Fibroblast of lung (primary cell): ENCODE results near the gene APBB1. TPM values are rescaled to one million over a fixed set of nuclear protein-coding genes. Genes with fewer than 3 reads are reported as not detected.

Experiments
- DNase-seq, 2 donors: peaks; one replicate each; pipeline versions ENCODE4 v3.0.0 to v3.0.0-alpha.2; 2010; ENCODE audit warnings: low read depth in 2 of 2
- H2AFZ ChIP-seq: 2 replicates; pipeline ENCODE4 v1.5.1; 2012; ENCODE audit warnings: low read length, control low read depth, inconsistent platforms
- H3K27ac ChIP-seq: 2 replicates; pipeline ENCODE4 v1.5.1; 2011; ENCODE audit warnings: low read length, control low read depth; ENCODE audit not compliant: insufficient read depth
- H3K27me3 ChIP-seq: 2 replicates; pipeline ENCODE4 v1.5.1; 2011; ENCODE audit warnings: mild to moderate bottlenecking, low read length; ENCODE audit not compliant: control insufficient read depth, insufficient read depth
- H3K36me3 ChIP-seq: 2 replicates; pipeline ENCODE4 v1.5.1; 2011; ENCODE audit warnings: low read length; ENCODE audit not compliant: control insufficient read depth, insufficient read depth
- H3K4me1 ChIP-seq: 2 replicates; pipeline ENCODE4 v1.5.1; 2011; ENCODE audit warnings: low read length; ENCODE audit not compliant: control insufficient read depth, insufficient read depth; ENCODE audit errors: extremely low read depth
- H3K4me2 ChIP-seq: 2 replicates; pipeline ENCODE4 v1.5.1; 2011; ENCODE audit warnings: low read length, control low read depth; ENCODE audit not compliant: insufficient read depth; ENCODE audit errors: extremely low read depth
- H3K4me3 ChIP-seq, 4 experiments: fragments of 200-600 bp in 1 of 4; sonication (generic) in 1 of 4; replicated peaks in 1 of 4; 2 replicates each; pipeline ENCODE4 v1.5.1; 2011 to 2016; ENCODE audit warnings: low read length in 4 of 4, low read depth in 3 of 4, mild to moderate bottlenecking in 3 of 4, control low read depth in 2 of 4, inconsistent platforms in 1 of 4, mixed read lengths in 1 of 4; ENCODE audit not compliant: insufficient read depth in 1 of 4; ENCODE audit errors: control extremely low read depth in 1 of 4
- H3K79me2 ChIP-seq: 2 replicates; pipeline ENCODE4 v1.5.1; 2012; ENCODE audit warnings: mild to moderate bottlenecking, low read length, inconsistent platforms; ENCODE audit not compliant: control insufficient read depth, insufficient read depth
- H3K9ac ChIP-seq: 2 replicates; pipeline ENCODE4 v1.5.1; 2011; ENCODE audit warnings: mild to moderate bottlenecking, low read length, control low read depth; ENCODE audit not compliant: insufficient read depth
- H3K9me3 ChIP-seq: 2 replicates; pipeline ENCODE4 v1.5.1; 2012; ENCODE audit warnings: low read depth, low read length; ENCODE audit not compliant: control insufficient read depth, insufficient read depth
- H4K20me1 ChIP-seq: 2 replicates; pipeline ENCODE4 v1.5.1; 2011; ENCODE audit warnings: low read length; ENCODE audit not compliant: control insufficient read depth, insufficient read depth; ENCODE audit errors: extremely low read depth
- EZH2 ChIP-seq: IDR thresholded peaks from 2 replicates; pipeline ENCODE4 v1.5.1; 2012; ENCODE audit warnings: low read length, control low read depth, mild to moderate bottlenecking; ENCODE audit errors: missing control alignments
- polyA plus RNA-seq, 2 donors: library from polyadenylated mRNA; depleted of rRNA in 1 of 2; stranded (reverse) in 1 of 2; unstranded in 1 of 2; fragments of >200 nt; gene quantifications; 2 replicates each; pipeline ENCODE4 v1.2.1, GENCODE V29; 2011 to 2012; ENCODE audit warnings: missing spikeins in 1 of 2
- total RNA-seq: library from RNA; depleted of rRNA; stranded (reverse); fragments of >200 nt; gene quantifications from 2 replicates; pipeline ENCODE4 v1.2.1, GENCODE V29; 2014
- TF ChIP-seq, protein P1 (sequence below), 2 donors: IDR thresholded peaks in 1 of 2; conservative IDR thresholded peaks in 1 of 2; 1 replicate in 1 of 2; 2 replicates in 1 of 2; pipeline ENCODE4 v1.5.1; 2011 to 2012; ENCODE audit warnings: low read length in 2 of 2, control low read depth in 1 of 2, inconsistent platforms in 1 of 2, low read depth in 1 of 2, mild to moderate bottlenecking in 1 of 2

The APBB1 gene
- total and polyA plus RNA-seq, 2 donors (not counting 1 experiment from before 2014, with no cell fraction given), result 33.5 to 73.7 TPM

DNA sequence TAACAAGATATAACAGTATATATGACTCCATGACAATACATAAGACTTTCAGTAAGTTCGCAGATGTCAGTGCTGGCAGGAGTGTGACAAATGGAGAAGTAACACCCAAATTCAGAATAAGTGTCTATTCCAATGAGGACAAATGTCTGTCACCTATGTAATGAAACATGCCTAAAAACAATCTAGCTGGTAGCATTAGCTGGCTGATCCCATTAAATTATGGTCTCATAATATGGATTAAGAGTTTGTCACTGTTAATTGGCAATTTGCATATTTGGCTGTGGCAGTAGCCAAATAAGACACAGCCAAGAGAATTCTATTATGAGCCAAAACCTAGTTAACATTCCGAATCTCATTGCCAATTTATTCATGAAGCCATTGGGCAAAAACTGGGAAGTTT is 68.4 kb downstream of the APBB1 start:
- no peak for DNase-seq
- H3K79me2 ChIP-seq, result no peaks in the 10 kb centered on the region

DNA sequence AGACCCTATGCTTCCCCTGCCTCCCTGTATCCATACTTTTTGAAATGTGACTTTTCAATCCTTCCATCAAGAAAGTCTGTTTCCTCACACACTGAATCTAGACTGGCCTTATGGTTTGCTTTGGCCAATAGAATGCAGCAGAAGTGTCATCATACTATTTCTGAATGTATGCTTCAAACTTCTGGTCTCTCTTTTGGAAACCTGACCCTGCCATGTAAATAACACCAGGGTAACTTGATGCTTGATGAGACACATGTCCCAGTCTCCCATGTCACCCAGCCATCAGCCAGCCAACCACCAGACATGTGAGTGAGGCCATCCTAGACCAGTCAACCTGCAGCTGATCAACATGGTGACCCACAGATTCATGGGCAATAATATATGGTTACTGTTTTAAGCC is 68.9 kb downstream of the APBB1 start:
- TF ChIP-seq, protein P1, sequence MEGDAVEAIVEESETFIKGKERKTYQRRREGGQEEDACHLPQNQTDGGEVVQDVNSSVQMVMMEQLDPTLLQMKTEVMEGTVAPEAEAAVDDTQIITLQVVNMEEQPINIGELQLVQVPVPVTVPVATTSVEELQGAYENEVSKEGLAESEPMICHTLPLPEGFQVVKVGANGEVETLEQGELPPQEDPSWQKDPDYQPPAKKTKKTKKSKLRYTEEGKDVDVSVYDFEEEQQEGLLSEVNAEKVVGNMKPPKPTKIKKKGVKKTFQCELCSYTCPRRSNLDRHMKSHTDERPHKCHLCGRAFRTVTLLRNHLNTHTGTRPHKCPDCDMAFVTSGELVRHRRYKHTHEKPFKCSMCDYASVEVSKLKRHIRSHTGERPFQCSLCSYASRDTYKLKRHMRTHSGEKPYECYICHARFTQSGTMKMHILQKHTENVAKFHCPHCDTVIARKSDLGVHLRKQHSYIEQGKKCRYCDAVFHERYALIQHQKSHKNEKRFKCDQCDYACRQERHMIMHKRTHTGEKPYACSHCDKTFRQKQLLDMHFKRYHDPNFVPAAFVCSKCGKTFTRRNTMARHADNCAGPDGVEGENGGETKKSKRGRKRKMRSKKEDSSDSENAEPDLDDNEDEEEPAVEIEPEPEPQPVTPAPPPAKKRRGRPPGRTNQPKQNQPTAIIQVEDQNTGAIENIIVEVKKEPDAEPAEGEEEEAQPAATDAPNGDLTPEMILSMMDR (conservative IDR thresholded peaks at IDR 0.05 in 1 of 2, IDR thresholded peaks at IDR 0.05 in 1 of 2; ENCODE audit: low read depth in 1 of 2, low read length in 2 of 2), result no peak
- TF ChIP-seq EZH2, result no peak
- Histone ChIP-seq H2AFZ (no peak overlapping the region), H3K36me3 (no peaks in the 10 kb centered on the region), H3K27ac (no peak overlapping the region), H3K4me3 (no peak overlapping the region), H3K4me2 (no peak overlapping the region), H3K79me2 (no peaks in the 10 kb centered on the region), H3K27me3 (no peaks in the 10 kb centered on the region), H3K9me3 (no peaks in the 10 kb centered on the region), H3K4me1 (peaks cover 2% of the 10 kb centered on the region), H4K20me1 (no peaks in the 10 kb centered on the region), H3K9ac (no peak overlapping the region)
- no peak for DNase-seq

More for the DNA sequence above, 68.4 kb downstream of the APBB1 start:
- Histone ChIP-seq H3K4me2 (no peak overlapping the region), H3K27ac (no peak overlapping the region), H3K4me1 (peaks cover 2% of the 10 kb centered on the region), H3K36me3 (no peaks in the 10 kb centered on the region), H3K9me3 (no peaks in the 10 kb centered on the region), H3K4me3 (no peak overlapping the region), H3K27me3 (no peaks in the 10 kb centered on the region), H2AFZ (no peak overlapping the region), H3K9ac (no peak overlapping the region), H4K20me1 (no peaks in the 10 kb centered on the region)
- TF ChIP-seq, protein P1 (conservative IDR thresholded peaks at IDR 0.05 in 1 of 2, IDR thresholded peaks at IDR 0.05 in 1 of 2; ENCODE audit: low read depth in 1 of 2, low read length in 2 of 2), result no peak
- no peak for TF ChIP-seq EZH2

DNA sequence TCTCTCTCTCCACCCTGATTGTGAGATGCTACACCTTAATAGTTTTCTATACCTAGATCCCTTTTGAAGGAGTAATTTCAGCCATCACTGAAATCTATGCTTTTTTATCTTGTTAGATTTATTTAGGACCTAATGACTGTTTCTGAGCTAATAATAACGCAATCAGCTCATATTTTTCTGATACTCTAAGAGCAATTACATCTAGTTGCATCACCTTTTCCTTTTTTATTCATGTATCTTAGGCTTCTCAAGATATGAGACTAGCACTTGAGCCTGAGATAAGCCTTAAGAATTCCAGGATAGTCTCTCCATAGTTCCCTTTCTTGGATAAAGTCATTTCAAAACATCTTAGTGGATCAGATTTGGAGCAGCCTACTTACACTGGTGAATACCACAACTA is 73.5 kb downstream of the APBB1 start:
- peak in 1 of 2 donors; percentile 77 for DNase-seq
- Histone ChIP-seq H3K9ac (no peak overlapping the region), H3K27ac (no peak overlapping the region), H3K27me3 (no peaks in the 10 kb centered on the region), H2AFZ (no peak overlapping the region), H3K9me3 (no peaks in the 10 kb centered on the region), H3K4me1 (no peaks in the 10 kb centered on the region), H3K4me3 (no peak overlapping the region), H3K36me3 (no peaks in the 10 kb centered on the region), H3K4me2 (no peak overlapping the region), H3K79me2 (no peaks in the 10 kb centered on the region), H4K20me1 (no peaks in the 10 kb centered on the region)
- no peak for TF ChIP-seq EZH2
- TF ChIP-seq, protein P1 (conservative IDR thresholded peaks at IDR 0.05 in 1 of 2, IDR thresholded peaks at IDR 0.05 in 1 of 2; ENCODE audit: low read depth in 1 of 2, low read length in 2 of 2), result no peak

Other genes starting within 250 kb of the APBB1 start
- gene OR52B2, start 248.8 kb downstream of the APBB1 start, total RNA-seq, result not detected in 2 replicates
- gene OR52B2, start 248.8 kb downstream of the APBB1 start, polyA plus RNA-seq, result not detected in 2 replicates
- gene OR52W1, start 219.9 kb downstream of the APBB1 start, total RNA-seq, result not detected in 2 replicates
- gene OR52W1, start 219.9 kb downstream of the APBB1 start, polyA plus RNA-seq, result not detected in 2 replicates
- not detected in 2 replicates for gene C11orf42, start 213.5 kb downstream of the APBB1 start, total RNA-seq
- not detected in 2 replicates for gene C11orf42, start 213.5 kb downstream of the APBB1 start, polyA plus RNA-seq
- 6.9 and 15.4 TPM in 2 replicates for gene FHIP1B, start 184.5 kb downstream of the APBB1 start, total RNA-seq
- 9.2 and 10.3 TPM in 2 replicates for gene FHIP1B, start 184.5 kb downstream of the APBB1 start, polyA plus RNA-seq
- gene CNGA4, start 180.0 kb downstream of the APBB1 start, total RNA-seq, result 0.17 TPM in 1 of 2 replicates, not detected in the other
- 0.06 TPM in 1 of 2 replicates, not detected in the other for gene CNGA4, start 180.0 kb downstream of the APBB1 start, polyA plus RNA-seq
- gene CCKBR, start 159.3 kb downstream of the APBB1 start, total RNA-seq, result not detected in 2 replicates
- not detected in 2 replicates for gene CCKBR, start 159.3 kb downstream of the APBB1 start, polyA plus RNA-seq
- 87.9 and 92.5 TPM in 2 replicates for gene CAVIN3, start 98.6 kb downstream of the APBB1 start, total RNA-seq
- gene CAVIN3, start 98.6 kb downstream of the APBB1 start, polyA plus RNA-seq, result 50.9 and 81.0 TPM in 2 replicates
- 33.9 and 52.2 TPM in 2 replicates for gene SMPD1, start 28.6 kb downstream of the APBB1 start, total RNA-seq
- gene SMPD1, start 28.6 kb downstream of the APBB1 start, polyA plus RNA-seq, result 74.9 and 97.9 TPM in 2 replicates
- 0.26 and 0.83 TPM in 2 replicates for gene HPX, start 21.9 kb upstream of the APBB1 start, total RNA-seq
- 0.18 and 0.28 TPM in 2 replicates for gene HPX, start 21.9 kb upstream of the APBB1 start, polyA plus RNA-seq
- 24.1 and 29.7 TPM in 2 replicates for gene TRIM3, start 54.8 kb upstream of the APBB1 start, total RNA-seq
- gene TRIM3, start 54.8 kb upstream of the APBB1 start, polyA plus RNA-seq, result 11.4 and 11.8 TPM in 2 replicates
- gene ARFIP2, start 62.2 kb upstream of the APBB1 start, total RNA-seq, result 34.9 and 47.6 TPM in 2 replicates
- 72.4 and 75.5 TPM in 2 replicates for gene ARFIP2, start 62.2 kb upstream of the APBB1 start, polyA plus RNA-seq
- gene TIMM10B, start 62.4 kb upstream of the APBB1 start, total RNA-seq, result 38.5 and 47.4 TPM in 2 replicates
- gene TIMM10B, start 62.4 kb upstream of the APBB1 start, polyA plus RNA-seq, result 33.6 and 40.9 TPM in 2 replicates
- gene DNHD1, start 78.2 kb upstream of the APBB1 start, total RNA-seq, result 7.2 and 14.7 TPM in 2 replicates
- gene DNHD1, start 78.2 kb upstream of the APBB1 start, polyA plus RNA-seq, result 2.2 and 2.6 TPM in 2 replicates
- gene RRP8, start 184.5 kb upstream of the APBB1 start, total RNA-seq, result 9.2 and 12.1 TPM in 2 replicates
- gene RRP8, start 184.5 kb upstream of the APBB1 start, polyA plus RNA-seq, result 12.6 and 13.2 TPM in 2 replicates
- gene ILK, start 184.7 kb upstream of the APBB1 start, total RNA-seq, result 136 and 176 TPM in 2 replicates
- gene ILK, start 184.7 kb upstream of the APBB1 start, polyA plus RNA-seq, result 420 and 461 TPM in 2 replicates
- gene TAF10, start 193.1 kb upstream of the APBB1 start, total RNA-seq, result 61.9 and 77.8 TPM in 2 replicates
- gene TAF10, start 193.1 kb upstream of the APBB1 start, polyA plus RNA-seq, result 142 and 176 TPM in 2 replicates
- gene TPP1, start 200.3 kb upstream of the APBB1 start, total RNA-seq, result 93.7 and 127 TPM in 2 replicates
- 136 and 195 TPM in 2 replicates for gene TPP1, start 200.3 kb upstream of the APBB1 start, polyA plus RNA-seq
- 11.0 and 23.9 TPM in 2 replicates for gene DCHS1, start 236.7 kb upstream of the APBB1 start, total RNA-seq
- gene DCHS1, start 236.7 kb upstream of the APBB1 start, polyA plus RNA-seq, result 0.92 and 5.0 TPM in 2 replicates